GM12878 (cell line): ENCODE measurements around the gene FBXW10B. TPM values are rescaled to one million over a fixed set of nuclear protein-coding genes. Genes with fewer than 3 reads are reported as not detected.
"Not testable (repeated sequence)": the region's sequence is repeated elsewhere in the genome, so short reads cannot be mapped to it uniquely, and the experiment has no call there.

Experiments
- ATAC-seq: fragments of 200-7000 bp; cut with Tn5 transposase; 3 replicates; pipeline ENCODE4 v1.9.1; 2020; ENCODE audit warnings: mild to moderate bottlenecking, moderate library complexity
- BruUV-seq: library from RNA; stranded (reverse); fragments of 400-500 nt; replicated peaks from 2 replicates; lab custom pipeline; 2021; lab: Mats Ljungman, UMichigan
- CTCF ChIA-PET: fragments of 300-600 bp; sonication (Branson Sonifier 250); formaldehyde crosslinking; extraction: SDS; loops from one replicate; lab custom pipeline; 2021; ENCODE audit warnings: inconsistent platforms; lab: Yijun Ruan, JAX
- POLR2A ChIA-PET: fragments of 350-600 bp; formaldehyde crosslinking; extraction: SDS; loops from one replicate; lab custom pipeline; 2021; ENCODE audit warnings: inconsistent platforms; lab: Charles Lee
- RAD21 ChIA-PET: fragments of 300-600 bp; sonication (Branson Sonifier 250); formaldehyde crosslinking; loops from one replicate; lab custom pipeline; 2023; ENCODE audit warnings: antibody characterized with exemption; ENCODE audit not compliant: unreplicated experiment; lab: Charles Lee
- SMC1A ChIA-PET: fragments of 300-600 bp; sonication (Branson Sonifier 250); formaldehyde crosslinking; loops from one replicate; lab custom pipeline; 2023; ENCODE audit not compliant: unreplicated experiment, uncharacterized antibody; lab: Charles Lee
- DNase-seq: peaks from one replicate; pipeline ENCODE4 v3.0.0-alpha.2; 2011; ENCODE audit warnings: low read depth, low spot score
- FAIRE-seq: peaks from 3 replicates; lab custom pipeline; 2011; peaks lifted over from hg19 to GRCh38; lab: Jason Lieb, UNC
- H2AFZ ChIP-seq: 2 replicates; pipeline ENCODE4 v1.6.0; 2011; ENCODE audit warnings: low read depth, low read length, control low read depth; ENCODE audit not compliant: control insufficient read depth
- H3K27ac ChIP-seq: 2 replicates; pipeline ENCODE4 v1.5.1; 2011; ENCODE audit warnings: control low read depth; ENCODE audit not compliant: control insufficient read depth, insufficient read depth
- H3K27me3 ChIP-seq, 2 experiments: replicated peaks in 1 of 2; 2 replicates each; pipeline versions ENCODE4 v1.6.0 to v1.6.1; 2011; ENCODE audit warnings: low read length in 1 of 2; ENCODE audit not compliant: control insufficient read depth in 2 of 2, insufficient read depth in 2 of 2
- H3K36me3 ChIP-seq, 2 experiments: 2 replicates each; pipeline ENCODE4 v1.5.1; 2011; ENCODE audit warnings: low read length in 1 of 2; ENCODE audit not compliant: control insufficient read depth in 2 of 2, insufficient read depth in 2 of 2
- H3K4me1 ChIP-seq: 2 replicates; pipeline ENCODE4 v1.6.1; 2011; ENCODE audit warnings: mild to moderate bottlenecking, low read length, moderate library complexity, mixed read lengths; ENCODE audit not compliant: control insufficient read depth, insufficient read depth
- H3K4me2 ChIP-seq: 2 replicates; pipeline ENCODE4 v1.6.0; 2011; ENCODE audit warnings: control low read depth; ENCODE audit not compliant: control insufficient read depth, insufficient read depth
- H3K4me3 ChIP-seq: fragments of 200-600 bp; sonication (generic); 2 replicates; pipeline ENCODE4 v1.5.1; 2016
- H3K79me2 ChIP-seq: 2 replicates; pipeline ENCODE4 v1.6.0; 2011; ENCODE audit warnings: low read length; ENCODE audit not compliant: control insufficient read depth, insufficient read depth
- H3K9ac ChIP-seq: 2 replicates; pipeline ENCODE4 v1.8.0; 2011; ENCODE audit warnings: low read length, control low read depth, mixed read lengths; ENCODE audit not compliant: control insufficient read depth, insufficient read depth
- H3K9me3 ChIP-seq: replicated peaks from 3 replicates; pipeline ENCODE4 v1.5.1; 2011; ENCODE audit warnings: mild to moderate bottlenecking, low read length; ENCODE audit not compliant: control insufficient read depth, insufficient read depth
- H4K20me1 ChIP-seq: 2 replicates; pipeline ENCODE4 v1.6.0; 2011; ENCODE audit not compliant: control insufficient read depth, insufficient read depth
- MTA2 ChIP-seq: fragments of 450-650 bp; IDR thresholded peaks from 2 replicates; pipeline ENCODE4 v1.6.1; 2016; ENCODE audit warnings: low read depth, mild to moderate bottlenecking, moderate library complexity
- RUNX3 ChIP-seq: IDR thresholded peaks from 2 replicates; pipeline ENCODE4 v1.6.1; 2012; ENCODE audit warnings: low read length, inconsistent platforms
- TCF7 ChIP-seq: IDR thresholded peaks from 2 replicates; pipeline ENCODE4 v1.6.1; 2014; ENCODE audit warnings: antibody characterized with exemption, borderline replicate concordance
- WGBS: methylation state at CpG from one replicate; pipeline ENCODE4 v1.1.6; 2016; ENCODE audit warnings: low lambda C conversion rate; ENCODE audit not compliant: insufficient replicate concordance, insufficient coverage; ENCODE audit errors: missing lambda C conversion rate; 5-methylcytosine and 5-hydroxymethylcytosine counted together
- in situ Hi-C: fragments of 300-500 bp; cut with MboI; formaldehyde crosslinking; loops from 9 replicates; pipeline ENCODE4 v1.14.3; 2018; ENCODE audit warnings: mixed read lengths
- intact Hi-C: fragments of 100-400 bp; cut with micrococcal nuclease; formaldehyde crosslinking; loops from one replicate; pipeline ENCODE4 v1.14.2; 2022; ENCODE audit not compliant: unreplicated experiment
- polyA plus RNA-seq, 11 experiments: library from polyadenylated mRNA; depleted of rRNA in 4 of 11; unstranded in 6 of 11; stranded (reverse) in 5 of 11; fragments of >200 nt; fragmentation: Nextera tagmentation in 4 of 11; fragmentation: Illumina TruSeq in 1 of 11; extraction: Ambion mirVana in 4 of 11; extraction: Trizol in 1 of 11; gene quantifications; 1 replicate in 1 of 11; 2 replicates in 10 of 11; pipeline versions ENCODE4 v1.2.1 to v1.2.3, GENCODE V29; 2011 to 2016; ENCODE audit warnings: inconsistent platforms in 2 of 11, missing spikeins in 2 of 11, low read depth in 1 of 11
- total RNA-seq, 4 experiments: library from RNA; depleted of rRNA in 3 of 4; stranded (reverse); fragments of >200 nt in 3 of 4; fragmentation: Illumina TruSeq in 1 of 4; extraction: Trizol in 1 of 4; gene quantifications; 2 replicates each; pipeline versions ENCODE4 v1.2.1 to v1.2.3, GENCODE V29; 2013 to 2021

Gene FBXW10B
- total and polyA plus RNA-seq, 10 of the 15 experiments (the other 5 are each of a cell fraction or from before 2014, with no cell fraction given) = 0.04 to 0.19 (median 0.11) TPM; not detected in 5

GRCh38 chr17:15589544-15590536, 29.7 kb downstream of the FBXW10B start:
- 0% methylated on average over 13 of the region's 17 CpGs for WGBS
- SMC1A ChIA-PET, intact Hi-C loops: not testable (repeated sequence)
- TF ChIP-seq RUNX3 (peak; percentile 65), MTA2 (0 out of 2 replicates have a peak, but pooled peaks have one; percentile 38), TCF7 (peak; percentile 43; the same call in 1 of the 2 replicates)
- TF ChIP-seq, all 136 proteins: peak for 3; not testable (repeated sequence) for 133
- ATAC-seq (peak; percentile 90), FAIRE-seq (peak; percentile 99)
- RAD21 ChIA-PET, H3K27me3 ChIP-seq, H3K9ac ChIP-seq, H3K4me1 ChIP-seq, DNase-seq, H3K9me3 ChIP-seq, H3K36me3 ChIP-seq, CTCF ChIA-PET, H3K79me2 ChIP-seq, in situ Hi-C loops, H3K4me2 ChIP-seq, POLR2A ChIA-PET, H2AFZ ChIP-seq, H3K27ac ChIP-seq, H4K20me1 ChIP-seq, H3K4me3 ChIP-seq, BruUV-seq: not testable (repeated sequence)

- H3K4me2 ChIP-seq, CTCF ChIA-PET, H3K27ac ChIP-seq, H3K36me3 ChIP-seq, H3K4me3 ChIP-seq, H3K9ac ChIP-seq, ATAC-seq, H3K4me1 ChIP-seq, H2AFZ ChIP-seq, SMC1A ChIA-PET, intact Hi-C loops, H3K27me3 ChIP-seq, H4K20me1 ChIP-seq, H3K79me2 ChIP-seq, BruUV-seq, POLR2A ChIA-PET, RAD21 ChIA-PET, in situ Hi-C loops, H3K9me3 ChIP-seq, DNase-seq, FAIRE-seq: not testable (repeated sequence)
- 31% methylated on average over 8 of the region's 8 CpGs for WGBS
Observed at GRCh38 chr17:15588017-15588416, 31.5 kb downstream of the FBXW10B start.

GRCh38 chr17:15583313-15583712, 36.2 kb downstream of the FBXW10B start:
- H2AFZ ChIP-seq, DNase-seq, POLR2A ChIA-PET, H3K9ac ChIP-seq, H3K27ac ChIP-seq, H3K36me3 ChIP-seq, H3K27me3 ChIP-seq, H3K79me2 ChIP-seq, FAIRE-seq, in situ Hi-C loops, H3K4me3 ChIP-seq, H3K4me2 ChIP-seq, BruUV-seq, H4K20me1 ChIP-seq, SMC1A ChIA-PET, H3K4me1 ChIP-seq, intact Hi-C loops, ATAC-seq, H3K9me3 ChIP-seq, RAD21 ChIA-PET, CTCF ChIA-PET: not testable (repeated sequence)
- 27% methylated on average over 3 of the region's 5 CpGs for WGBS
